ENCODE data around the gene LBX1. TPM values are rescaled to one million over a fixed set of nuclear protein-coding genes. Genes with fewer than 3 reads are reported as not detected.
"Not testable (repeated sequence)": the region's sequence is repeated elsewhere in the genome, so short reads cannot be mapped to it uniquely, and the experiment has no call there.

Gene LBX1
- total RNA-seq, 4 donors from 2014 or later = not detected

- H3K36me3 ChIP-seq = no peaks in the 10 kb centered on the region
- H3K4me1 ChIP-seq = no peaks in the 10 kb centered on the region
- TF ChIP-seq POLR2A (IDR thresholded peaks at IDR 0.05) (no peak), CTCF (IDR thresholded peaks at IDR 0.05) (no peak)
- intact Hi-C loops (cut with DNase I; ENCODE audit: low total_unique reads) = no loop called here
- H3K27ac ChIP-seq = no peak overlapping the region
- peaks cover 0 to 3% of the 10 kb centered on the region in 2 donors for H3K27me3 ChIP-seq
- no peak overlapping the region for H3K4me3 ChIP-seq
- H3K9me3 ChIP-seq = no peaks in the 10 kb centered on the region
- DNase-seq = no peak
These were observed 22.2 kb downstream of the LBX1 start for GRCh38 chr10:101207026-101207425.

GRCh38 chr10:101202667-101203066 lies 26.6 kb downstream of the LBX1 start:
- H3K9me3 ChIP-seq; DNase-seq; H3K27ac ChIP-seq; H3K4me1 ChIP-seq; H3K36me3 ChIP-seq; H3K27me3 ChIP-seq; intact Hi-C loops (cut with DNase I; ENCODE audit: low total_unique reads); H3K4me3 ChIP-seq: not testable (repeated sequence)

GRCh38 chr10:101198326-101198977 lies 30.8 kb downstream of the LBX1 start:
- H3K4me3 ChIP-seq; H3K4me1 ChIP-seq; intact Hi-C loops (cut with DNase I; ENCODE audit: low total_unique reads); DNase-seq; H3K36me3 ChIP-seq; H3K27ac ChIP-seq; H3K27me3 ChIP-seq; H3K9me3 ChIP-seq: not testable (repeated sequence)

DNA sequence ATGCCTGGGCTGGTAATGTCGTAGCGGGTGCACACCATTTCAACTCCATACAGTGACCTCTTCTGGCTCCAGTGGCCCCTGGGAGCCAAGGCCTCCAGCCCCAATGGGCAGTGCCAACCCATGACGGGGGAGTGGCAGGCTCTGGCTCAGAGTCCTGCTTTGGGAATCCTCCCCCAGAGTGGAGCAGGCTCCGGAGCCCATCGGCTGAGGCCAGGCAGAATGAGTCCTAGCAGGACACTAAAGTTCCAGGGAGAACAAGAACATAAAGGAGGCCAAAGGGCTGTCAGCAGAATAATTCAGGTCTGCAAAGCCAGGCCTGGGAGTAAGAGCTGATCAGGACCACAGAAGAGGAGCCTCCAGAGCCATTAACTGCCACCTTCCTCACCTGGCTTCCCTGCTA lies 33.3 kb downstream of the LBX1 start:
- Histone ChIP-seq H3K9me3 (no peaks in the 10 kb centered on the region), H3K27ac (no peak overlapping the region), H3K4me3 (no peak overlapping the region), H3K4me1 (no peaks in the 10 kb centered on the region), H3K36me3 (no peaks in the 10 kb centered on the region), H3K27me3 (no peaks in the 10 kb centered on the region)
- no peak for DNase-seq
- TF ChIP-seq POLR2A (IDR thresholded peaks at IDR 0.05) = no peak
- TF ChIP-seq CTCF (IDR thresholded peaks at IDR 0.05) = no peak
- intact Hi-C loops (cut with DNase I; ENCODE audit: low total_unique reads) = no loop called here

GRCh38 chr10:101189461-101190401 lies 39.5 kb downstream of the LBX1 start:
- Histone ChIP-seq H3K27ac (no peak overlapping the region), H3K9me3 (no peaks in the 10 kb centered on the region), H3K4me3 (no peak overlapping the region), H3K4me1 (no peaks in the 10 kb centered on the region), H3K27me3 (no peaks in the 10 kb centered on the region), H3K36me3 (no peaks in the 10 kb centered on the region)
- intact Hi-C loops (cut with DNase I; ENCODE audit: low total_unique reads) = no loop called here
- TF ChIP-seq CTCF (IDR thresholded peaks at IDR 0.05) = no peak
- no peak for TF ChIP-seq POLR2A (IDR thresholded peaks at IDR 0.05)
- DNase-seq = no peak

- TF ChIP-seq CTCF (IDR thresholded peaks at IDR 0.05) = no peak
- TF ChIP-seq POLR2A (IDR thresholded peaks at IDR 0.05) = no peak
- Histone ChIP-seq H3K27ac (no peak overlapping the region), H3K27me3 (no peaks in the 10 kb centered on the region), H3K4me1 (no peaks in the 10 kb centered on the region), H3K9me3 (no peaks in the 10 kb centered on the region), H3K36me3 (no peaks in the 10 kb centered on the region), H3K4me3 (no peak overlapping the region)
- intact Hi-C loops (cut with DNase I; ENCODE audit: low total_unique reads) = no loop called here
- no peak for DNase-seq
These were observed 40.3 kb downstream of the LBX1 start for GRCh38 chr10:101188942-101189341.

Measured in uterus (tissue), 4 donors.